Nephron progenitor cell (in vitro differentiated cells): Measurements from ENCODE around the gene PPBP.
A peak's percentile ranks its signal among the peaks of the same experiment; 100 is the strongest.

Experiments
- DNase-seq: peaks from one replicate; pipeline ENCODE4 v3.0.0; 2021
- H3K27ac Mint-ChIP-seq: 2 replicates; pipeline ENCODE4 v1.8.0; 2021; ENCODE audit warnings: mild to moderate bottlenecking, moderate library complexity, mixed read lengths
- H3K27me3 Mint-ChIP-seq: 2 replicates; pipeline ENCODE4 v1.8.0; 2021; ENCODE audit warnings: mild to moderate bottlenecking, low read depth, mixed read lengths; ENCODE audit not compliant: poor library complexity
- H3K36me3 Mint-ChIP-seq: 2 replicates; pipeline ENCODE4 v1.8.0; 2021; ENCODE audit warnings: low read depth, mixed read lengths
- H3K4me1 Mint-ChIP-seq: 2 replicates; pipeline ENCODE4 v1.8.0; 2021; ENCODE audit warnings: mixed read lengths
- H3K4me3 Mint-ChIP-seq: 2 replicates; pipeline ENCODE4 v1.8.0; 2021; ENCODE audit warnings: mild to moderate bottlenecking, moderate library complexity, mixed read lengths
- H3K9me3 Mint-ChIP-seq: 2 replicates; pipeline ENCODE4 v1.8.0; 2021; ENCODE audit warnings: mild to moderate bottlenecking, moderate library complexity, mixed read lengths
- TF ChIP-seq, protein P1 (sequence below): fragments of 200-600 bp; sonication (generic); IDR thresholded peaks from 2 replicates; pipeline ENCODE4 v1.5.0; 2021; ENCODE audit warnings: antibody characterized with exemption

PPBP gene, protein sequence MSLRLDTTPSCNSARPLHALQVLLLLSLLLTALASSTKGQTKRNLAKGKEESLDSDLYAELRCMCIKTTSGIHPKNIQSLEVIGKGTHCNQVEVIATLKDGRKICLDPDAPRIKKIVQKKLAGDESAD

DNA sequence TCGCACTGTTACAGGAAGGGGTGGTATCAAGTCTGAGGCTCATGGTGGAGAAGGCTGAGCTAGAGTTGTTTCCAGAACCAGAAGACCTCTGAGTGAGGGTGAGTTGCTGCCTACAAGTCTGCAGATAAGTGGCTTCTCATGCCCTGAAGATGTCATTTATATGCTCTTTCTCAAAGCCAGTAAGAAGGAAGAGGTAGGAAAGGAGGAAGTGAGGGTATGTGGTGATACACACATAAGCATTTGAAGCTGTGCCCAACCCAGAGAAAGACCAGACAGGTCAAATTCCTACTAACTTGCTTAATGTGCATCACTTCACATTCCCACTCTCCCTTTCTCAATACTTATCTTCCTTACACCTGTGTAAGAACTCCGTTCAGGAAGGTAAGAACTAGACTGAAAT is at the start of gene PPBP:
PPBP (minus strand) TSS at position 130 of the 400 bp plus-strand sequence; CDS start at position 43, 87 bp downstream.
- TF ChIP-seq, protein P1, sequence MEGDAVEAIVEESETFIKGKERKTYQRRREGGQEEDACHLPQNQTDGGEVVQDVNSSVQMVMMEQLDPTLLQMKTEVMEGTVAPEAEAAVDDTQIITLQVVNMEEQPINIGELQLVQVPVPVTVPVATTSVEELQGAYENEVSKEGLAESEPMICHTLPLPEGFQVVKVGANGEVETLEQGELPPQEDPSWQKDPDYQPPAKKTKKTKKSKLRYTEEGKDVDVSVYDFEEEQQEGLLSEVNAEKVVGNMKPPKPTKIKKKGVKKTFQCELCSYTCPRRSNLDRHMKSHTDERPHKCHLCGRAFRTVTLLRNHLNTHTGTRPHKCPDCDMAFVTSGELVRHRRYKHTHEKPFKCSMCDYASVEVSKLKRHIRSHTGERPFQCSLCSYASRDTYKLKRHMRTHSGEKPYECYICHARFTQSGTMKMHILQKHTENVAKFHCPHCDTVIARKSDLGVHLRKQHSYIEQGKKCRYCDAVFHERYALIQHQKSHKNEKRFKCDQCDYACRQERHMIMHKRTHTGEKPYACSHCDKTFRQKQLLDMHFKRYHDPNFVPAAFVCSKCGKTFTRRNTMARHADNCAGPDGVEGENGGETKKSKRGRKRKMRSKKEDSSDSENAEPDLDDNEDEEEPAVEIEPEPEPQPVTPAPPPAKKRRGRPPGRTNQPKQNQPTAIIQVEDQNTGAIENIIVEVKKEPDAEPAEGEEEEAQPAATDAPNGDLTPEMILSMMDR = no peak
- no peaks in the 10 kb centered on the region for H3K9me3 Mint-ChIP-seq
- no peaks in the 10 kb centered on the region for H3K36me3 Mint-ChIP-seq
- H3K27me3 Mint-ChIP-seq = peaks cover 8% of the 10 kb centered on the region
- H3K4me3 Mint-ChIP-seq = no peak within 1 kb of the TSS
- no peak within 1 kb of the TSS for H3K27ac Mint-ChIP-seq
- H3K4me1 Mint-ChIP-seq = no peaks in the 10 kb centered on the region
- DNase-seq = no peak

DNA sequence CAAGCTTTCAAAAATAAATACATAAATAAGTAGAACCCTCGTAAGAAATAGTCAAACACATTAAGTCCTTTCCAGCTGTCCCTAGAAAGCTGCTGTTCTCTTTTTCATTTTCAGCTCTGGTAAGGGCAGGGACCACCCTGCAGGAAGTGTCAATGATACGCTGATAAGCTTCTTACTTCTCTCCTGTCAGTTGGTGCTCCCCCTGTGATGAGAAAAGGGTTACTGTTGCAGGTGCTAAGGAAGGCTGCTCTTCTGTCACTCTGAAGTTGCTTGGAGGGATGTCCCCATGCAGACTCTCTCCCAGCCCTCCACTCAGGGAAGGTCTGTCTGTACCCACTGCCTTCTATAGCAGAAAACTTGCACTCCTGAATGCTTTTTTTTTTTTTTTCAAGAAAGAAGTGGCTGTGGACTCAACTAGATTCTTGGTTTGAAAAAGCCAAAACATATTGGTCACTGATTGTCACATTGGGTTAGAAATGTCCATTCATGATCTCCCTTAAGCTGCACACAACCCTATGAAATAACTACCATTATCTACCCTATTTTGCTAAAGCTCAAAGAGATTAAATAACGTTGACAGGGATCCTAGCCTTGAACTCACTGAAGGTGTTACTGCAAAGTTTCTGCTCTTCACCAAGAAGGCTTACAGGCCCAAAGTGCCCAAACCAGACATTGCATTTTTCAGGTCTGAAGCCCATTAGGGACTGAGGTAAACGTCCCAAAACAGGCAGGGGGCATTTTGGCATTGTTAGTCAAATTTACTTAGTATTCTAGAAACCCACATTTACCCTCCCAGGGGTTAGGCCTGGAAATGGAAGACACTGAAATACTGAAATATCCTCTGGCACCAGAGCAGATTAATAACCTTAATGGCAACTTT is 49.3 kb upstream of the PPBP start:
- TF ChIP-seq, protein P1 = no peak
- H3K9me3 Mint-ChIP-seq = no peaks in the 10 kb centered on the region
- H3K36me3 Mint-ChIP-seq = no peaks in the 10 kb centered on the region
- no peak overlapping the region for H3K27ac Mint-ChIP-seq
- no peak for DNase-seq
- peaks cover 7% of the 10 kb centered on the region for H3K4me1 Mint-ChIP-seq
- peak overlapping the region; percentile 91 for H3K4me3 Mint-ChIP-seq
- H3K27me3 Mint-ChIP-seq = peaks cover 73% of the 10 kb centered on the region

DNA sequence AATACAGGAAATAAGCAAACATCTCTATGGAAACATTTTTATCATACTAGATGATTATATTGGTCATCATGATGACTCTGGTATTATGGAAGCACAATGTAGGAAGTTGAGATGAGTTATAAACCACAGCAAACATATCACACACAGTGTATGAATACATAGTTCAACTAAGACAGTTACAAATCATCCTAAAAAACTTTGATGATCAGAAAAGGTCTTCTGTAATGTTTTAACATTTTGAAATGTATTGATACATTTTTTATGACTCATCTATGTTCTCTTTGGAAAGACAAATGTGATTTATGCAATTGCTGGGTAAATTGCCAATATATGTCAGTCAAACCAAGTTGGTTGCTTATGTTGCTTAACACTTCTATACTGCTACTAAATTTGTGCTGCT is 45.7 kb upstream of the PPBP start:
- TF ChIP-seq, protein P1 = no peak
- H3K36me3 Mint-ChIP-seq = no peaks in the 10 kb centered on the region
- no peaks in the 10 kb centered on the region for H3K4me1 Mint-ChIP-seq
- H3K27ac Mint-ChIP-seq = no peak overlapping the region
- DNase-seq = no peak
- peaks cover 39% of the 10 kb centered on the region for H3K27me3 Mint-ChIP-seq
- no peak overlapping the region for H3K4me3 Mint-ChIP-seq
- no peaks in the 10 kb centered on the region for H3K9me3 Mint-ChIP-seq

DNA sequence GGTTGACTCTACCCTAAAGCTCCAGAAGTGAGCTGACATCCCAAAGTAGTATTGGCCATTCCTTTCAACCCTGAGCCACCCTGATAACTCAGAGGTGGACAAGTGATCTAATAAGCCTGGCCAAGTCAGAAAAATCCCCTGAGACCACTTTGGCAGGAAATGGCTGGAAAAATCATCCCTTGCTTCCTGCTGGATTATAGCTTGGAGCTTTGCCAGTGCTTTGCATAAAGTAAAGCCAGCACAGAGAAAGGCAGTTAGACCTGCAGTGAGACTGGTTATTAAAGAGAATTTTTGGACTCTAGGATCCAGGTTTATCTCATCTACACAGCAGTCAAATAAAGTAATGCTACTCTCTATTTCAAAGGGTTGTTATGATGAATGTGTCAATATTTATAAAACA is 44.1 kb upstream of the PPBP start:
- peaks cover 22% of the 10 kb centered on the region for H3K27me3 Mint-ChIP-seq
- H3K4me3 Mint-ChIP-seq = no peak overlapping the region
- no peak overlapping the region for H3K27ac Mint-ChIP-seq
- TF ChIP-seq, protein P1 = no peak
- no peak for DNase-seq
- H3K9me3 Mint-ChIP-seq = no peaks in the 10 kb centered on the region
- H3K36me3 Mint-ChIP-seq = no peaks in the 10 kb centered on the region
- no peaks in the 10 kb centered on the region for H3K4me1 Mint-ChIP-seq

DNA sequence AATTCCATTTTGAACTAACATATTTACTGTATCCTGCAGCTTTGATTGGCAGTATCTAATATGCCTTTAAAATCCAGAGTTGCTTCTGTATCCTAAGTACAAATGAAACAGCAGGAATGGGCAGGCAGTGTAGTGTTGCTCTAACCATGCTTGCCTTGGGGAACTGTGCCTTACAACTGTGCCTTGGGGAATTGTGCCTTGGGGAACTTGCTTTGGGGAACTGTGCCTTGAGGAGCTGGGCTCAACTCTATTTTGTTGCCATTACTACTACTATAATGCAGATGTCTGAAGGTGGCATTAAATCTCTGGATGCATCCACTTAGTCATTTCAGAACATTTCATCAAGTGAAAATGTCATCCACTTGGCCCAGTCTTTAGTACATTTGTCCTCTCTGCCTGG is 43.6 kb upstream of the PPBP start:
- H3K36me3 Mint-ChIP-seq = no peaks in the 10 kb centered on the region
- peaks cover 19% of the 10 kb centered on the region for H3K27me3 Mint-ChIP-seq
- no peaks in the 10 kb centered on the region for H3K9me3 Mint-ChIP-seq
- H3K27ac Mint-ChIP-seq = no peak overlapping the region
- TF ChIP-seq, protein P1 = no peak
- H3K4me1 Mint-ChIP-seq = no peaks in the 10 kb centered on the region
- H3K4me3 Mint-ChIP-seq = no peak overlapping the region
- DNase-seq = no peak
